GM21723 (cell line): ENCODE results near the gene EHMT2.
"Not testable (repeated sequence)": the region's sequence is repeated elsewhere in the genome, so short reads cannot be mapped to it uniquely, and the experiment has no call there.

Experiments used
- ATAC-seq: cut with Tn5 transposase; IDR thresholded peaks from one replicate; pipeline ENCODE4 v1.9.1; 2021; ENCODE audit warnings: mild to moderate bottlenecking, moderate library complexity; ENCODE audit not compliant: unreplicated experiment

Gene EHMT2

GRCh38 chr6:31871046-31871659 lies 26.3 kb downstream of the EHMT2 start:
- no peak for ATAC-seq

- no peak for ATAC-seq
Observed at GRCh38 chr6:31870385-31870921, 27.0 kb downstream of the EHMT2 start.

DNA sequence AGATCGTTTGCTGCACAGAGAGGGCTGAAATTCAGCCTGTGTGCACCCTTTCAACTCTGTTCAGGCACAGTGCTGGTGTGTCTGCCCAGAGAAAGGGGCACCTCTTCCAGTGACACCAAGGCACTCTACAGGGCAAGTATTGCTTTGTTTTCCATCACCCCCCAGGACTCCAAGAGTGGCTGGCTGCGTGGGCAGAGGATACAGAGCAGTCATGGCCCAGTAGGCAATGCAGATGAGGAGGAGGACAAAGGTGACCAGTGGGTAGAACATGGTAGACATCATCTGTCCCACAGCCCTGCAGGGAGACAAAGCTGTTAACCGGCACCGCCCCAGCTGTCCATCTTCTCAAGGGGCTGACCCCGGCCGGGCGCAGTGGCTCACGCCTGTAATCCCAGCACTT lies 28.2 kb downstream of the EHMT2 start:
- no peak for ATAC-seq

- not testable (repeated sequence) for ATAC-seq
Observed at GRCh38 chr6:31868658-31868971, 28.9 kb downstream of the EHMT2 start.

DNA sequence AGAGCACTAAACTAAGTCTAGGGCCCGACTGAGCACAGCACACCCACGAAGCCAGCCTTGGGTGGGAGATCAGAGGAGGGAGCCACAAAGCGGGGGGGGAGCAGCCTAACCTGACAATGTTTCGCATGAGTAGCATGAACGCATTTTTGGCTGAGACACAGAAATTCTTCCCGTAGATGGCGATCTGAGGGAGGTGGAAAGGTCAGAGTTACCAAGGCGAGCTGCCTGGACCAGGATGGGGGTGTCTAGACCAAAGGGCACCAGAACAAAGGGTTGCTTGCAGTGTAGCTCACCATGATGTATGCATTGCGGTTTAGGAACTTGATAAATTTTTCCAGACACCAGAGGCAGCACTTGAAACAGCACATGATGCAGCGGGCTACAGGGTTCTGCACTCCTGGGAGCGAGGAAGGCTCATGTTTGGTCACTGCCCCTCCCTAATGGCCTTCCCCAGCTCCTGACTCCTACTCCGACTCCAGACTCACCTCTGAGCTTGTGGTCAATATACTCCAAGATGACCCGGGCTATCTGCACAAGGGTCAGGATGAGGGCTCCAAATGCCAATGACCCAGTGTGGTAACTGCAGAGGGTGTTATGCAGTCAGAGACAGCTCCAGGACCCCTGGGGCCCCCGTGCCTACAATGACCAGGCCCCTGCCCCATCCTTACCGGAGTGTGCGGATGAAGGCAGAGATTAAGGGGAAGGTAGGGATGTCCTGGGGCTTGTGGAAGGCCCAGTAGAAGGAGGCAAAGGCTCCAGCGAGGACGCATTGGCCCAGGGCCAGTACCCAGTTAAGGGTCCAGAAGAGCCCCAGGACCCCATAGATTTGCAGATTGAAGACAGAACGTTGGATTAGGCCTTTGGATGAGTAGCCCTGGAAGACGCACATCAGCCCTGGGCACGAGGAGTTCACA lies 32.0 kb downstream of the EHMT2 start:
- ATAC-seq = no peak

- ATAC-seq = no peak
Observed at GRCh38 chr6:31864818-31865204, 32.7 kb downstream of the EHMT2 start.

- not testable (repeated sequence) for ATAC-seq
Observed at GRCh38 chr6:31864123-31864562, 33.4 kb downstream of the EHMT2 start.

DNA sequence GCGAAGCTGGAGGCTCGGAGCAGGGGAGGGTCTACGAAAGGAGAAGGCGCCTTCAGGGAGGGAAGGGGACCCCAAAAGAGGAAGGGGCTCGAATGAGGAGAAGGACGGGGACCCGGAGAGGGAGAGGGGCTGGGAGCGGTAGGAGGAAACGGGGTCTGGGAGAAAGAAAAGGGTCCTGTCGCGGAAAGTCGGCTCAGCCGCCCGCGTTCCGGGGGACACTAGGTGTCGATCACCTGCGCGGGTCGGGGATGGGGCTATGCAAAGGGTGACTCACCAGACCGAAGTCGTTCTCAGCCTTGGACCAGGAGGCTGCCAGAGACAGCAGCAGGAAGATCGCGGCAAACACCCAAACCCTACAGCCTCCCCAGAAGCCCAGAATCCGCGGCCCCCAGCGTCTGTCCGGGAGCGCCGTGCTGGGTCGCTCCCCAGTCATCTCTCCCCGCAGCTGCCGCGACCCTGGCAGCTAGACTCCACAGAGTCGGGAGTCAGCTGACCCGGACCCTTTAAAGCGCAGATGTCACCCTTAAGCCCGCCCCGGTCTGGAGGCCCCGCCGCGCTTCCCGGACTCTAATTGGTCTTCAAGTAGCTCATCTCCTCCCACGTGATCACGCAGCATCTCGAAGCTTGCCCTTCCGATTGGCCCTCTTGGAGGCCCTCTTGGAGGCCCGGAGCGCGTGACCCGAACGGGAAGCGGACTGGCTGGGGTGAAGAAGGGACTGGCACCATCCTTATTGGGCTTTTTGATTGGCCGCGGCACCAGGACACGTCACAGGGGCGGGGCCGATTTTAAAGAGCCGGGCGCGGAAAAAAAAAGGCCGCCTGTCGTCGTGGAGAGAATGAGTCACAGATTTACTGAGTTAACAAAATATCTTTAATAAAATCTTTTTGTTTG lies 34.9 kb downstream of the EHMT2 start, which contains the start of gene NEU1:
NEU1 (minus strand) TSS at position 478 of the 892 bp plus-strand sequence; CDS start at position 433, 45 bp downstream.
- ATAC-seq = peak; percentile 89

GRCh38 chr6:31861919-31862343 lies 35.6 kb downstream of the EHMT2 start:
- no peak for ATAC-seq

DNA sequence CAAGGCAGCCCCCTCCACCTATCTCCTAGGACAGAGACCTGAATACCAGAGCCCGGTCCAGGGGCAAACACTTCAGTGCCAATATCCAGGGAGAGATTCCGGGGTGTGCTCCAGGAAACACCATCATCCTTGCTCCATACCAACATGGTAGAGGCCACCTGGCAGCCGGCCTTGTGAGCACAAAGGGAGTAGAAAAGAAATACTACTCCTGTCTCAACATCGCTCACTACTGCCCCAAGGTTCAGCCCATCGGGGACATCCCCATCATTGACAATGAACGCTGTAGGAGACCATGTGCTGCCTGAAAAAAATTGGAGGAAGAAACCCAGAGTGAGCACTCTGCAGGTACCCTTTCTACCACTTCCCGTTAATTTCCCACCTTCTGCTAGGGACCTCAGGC lies 36.3 kb downstream of the EHMT2 start:
- ATAC-seq = no peak

GRCh38 chr6:31860349-31860748 lies 37.1 kb downstream of the EHMT2 start:
- no peak for ATAC-seq

GRCh38 chr6:31859923-31860322 lies 37.6 kb downstream of the EHMT2 start:
- ATAC-seq = no peak

- no peak for ATAC-seq
Observed at GRCh38 chr6:31858707-31859106, 38.8 kb downstream of the EHMT2 start.

- ATAC-seq = not testable (repeated sequence)
Observed at GRCh38 chr6:31857774-31858173, 39.7 kb downstream of the EHMT2 start.

DNA sequence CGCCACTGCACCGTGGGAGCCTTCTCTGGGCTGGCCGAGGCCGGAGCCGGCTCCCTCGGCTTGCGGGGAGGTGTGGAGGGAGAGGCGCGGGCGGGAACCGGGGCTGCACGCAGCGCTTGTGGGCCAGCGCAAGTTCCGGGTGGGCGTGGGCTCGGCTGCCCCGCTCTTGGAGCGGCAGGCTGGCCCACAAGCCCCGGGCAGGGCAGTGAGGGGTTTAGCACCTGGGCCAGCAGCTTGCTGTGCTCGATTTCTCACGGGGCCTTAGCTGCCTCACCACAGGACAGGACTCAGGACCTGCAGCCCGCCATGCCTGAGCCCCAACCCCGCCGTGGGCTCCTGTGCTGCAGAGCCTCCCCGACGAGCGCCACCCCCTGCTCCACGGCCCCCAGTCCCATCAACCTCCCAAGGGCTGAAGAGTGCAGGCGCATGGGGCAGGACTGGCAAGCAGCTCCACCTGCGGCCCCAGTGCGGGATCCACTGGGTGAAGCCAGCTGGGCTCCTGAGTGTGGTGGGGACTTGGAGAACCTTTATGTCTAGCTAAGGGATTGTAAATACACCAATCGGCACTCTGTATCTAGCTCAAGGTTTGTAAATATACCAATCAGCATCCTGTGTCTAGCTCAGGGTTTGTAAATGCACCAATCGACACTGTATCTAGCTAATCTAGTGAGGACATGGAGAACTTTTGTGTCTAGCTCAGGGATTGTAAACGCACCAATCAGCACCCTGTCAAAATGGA lies 45.3 kb downstream of the EHMT2 start:
- not testable (repeated sequence) for ATAC-seq

DNA sequence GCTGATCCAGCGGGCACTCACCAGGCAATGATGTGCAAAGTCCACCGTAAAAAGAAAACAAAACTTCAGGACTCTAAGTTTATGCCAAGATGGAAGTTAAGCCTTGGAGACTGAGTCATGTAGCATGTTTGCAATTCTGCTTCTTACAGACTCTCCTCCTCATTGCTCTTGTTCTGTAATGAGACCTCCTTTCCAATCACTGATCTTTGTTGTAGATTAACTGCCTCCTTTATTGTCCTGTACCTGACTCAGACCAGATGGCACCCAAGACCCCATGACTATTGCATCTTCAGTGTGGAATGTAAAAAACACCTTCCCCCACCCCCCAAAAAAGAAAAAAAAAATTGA lies 46.0 kb downstream of the EHMT2 start:
- no peak for ATAC-seq

GRCh38 chr6:31850765-31851484 lies 46.6 kb downstream of the EHMT2 start:
- ATAC-seq = no peak

DNA sequence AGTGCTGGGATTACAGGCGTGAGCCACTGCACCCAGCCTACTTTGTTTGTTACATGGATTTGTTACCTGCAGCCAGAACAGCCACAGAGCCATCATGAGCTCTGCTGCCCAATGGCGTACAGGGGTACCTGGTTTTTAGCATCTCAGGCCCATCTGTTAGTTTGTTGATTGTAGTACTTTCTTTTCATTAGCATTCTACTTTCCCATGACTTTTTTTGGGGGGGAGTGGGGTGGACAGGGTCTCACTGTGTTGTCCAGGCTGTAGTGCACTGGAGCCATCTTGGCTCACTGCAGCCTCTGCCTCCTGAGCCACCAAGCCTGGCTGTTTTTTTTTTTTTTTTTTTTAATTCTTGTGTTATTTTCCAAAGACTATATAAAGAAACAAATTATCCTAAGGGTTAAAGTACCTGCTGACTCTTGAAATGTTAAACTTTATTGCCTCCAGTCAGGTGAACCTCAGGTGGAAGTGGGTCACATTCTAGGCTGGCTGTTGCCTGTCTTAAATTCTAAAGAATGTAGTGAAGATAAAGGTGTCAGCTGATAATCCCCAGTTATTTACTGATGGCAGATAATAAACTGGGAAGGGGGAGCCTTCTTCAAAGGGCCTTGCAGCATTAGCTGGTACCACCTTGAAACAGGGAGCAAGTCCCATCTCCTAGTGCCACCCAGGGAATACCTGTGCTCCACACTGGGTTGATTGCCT lies 50.1 kb downstream of the EHMT2 start:
- no peak for ATAC-seq

- ATAC-seq = no peak
Observed at GRCh38 chr6:31844507-31844906, 53.0 kb downstream of the EHMT2 start.
